Karpas-422 (cell line): ENCODE measurements around the gene WIZ. TPM values are rescaled to one million over a fixed set of nuclear protein-coding genes. Genes with fewer than 3 reads are reported as not detected.

Experiments
- DNase-seq: peaks from one replicate; pipeline ENCODE4 v3.0.0-alpha.2; 2015
- H2AFZ ChIP-seq: fragments of 200-600 bp; sonication (generic); 2 replicates; pipeline ENCODE4 v1.6.1; 2014; ENCODE audit warnings: antibody characterized with exemption, low read length, mixed read lengths
- H3K27ac ChIP-seq: fragments of 200-600 bp; sonication (generic); 2 replicates; pipeline ENCODE4 v1.5.1; 2014; ENCODE audit warnings: mild to moderate bottlenecking, low read length, moderate library complexity
- H3K27me3 ChIP-seq: fragments of 200-600 bp; sonication (generic); 2 replicates; pipeline ENCODE4 v1.6.1; 2014; ENCODE audit warnings: low read length, mixed read lengths
- H3K36me3 ChIP-seq: fragments of 200-600 bp; sonication (generic); 2 replicates; pipeline ENCODE4 v1.6.1; 2014; ENCODE audit warnings: low read length, mixed read lengths; ENCODE audit not compliant: insufficient read depth
- H3K4me1 ChIP-seq: fragments of 200-600 bp; sonication (generic); 2 replicates; pipeline ENCODE4 v1.6.1; 2014; ENCODE audit warnings: mild to moderate bottlenecking, low read length, mixed read lengths
- H3K4me2 ChIP-seq: fragments of 200-600 bp; sonication (generic); 2 replicates; pipeline ENCODE4 v1.6.1; 2014; ENCODE audit warnings: low read length, low read depth, mild to moderate bottlenecking; ENCODE audit not compliant: poor library complexity, severe bottlenecking
- H3K4me3 ChIP-seq: fragments of 200-600 bp; sonication (generic); 2 replicates; pipeline ENCODE4 v1.5.1; 2014; ENCODE audit warnings: mild to moderate bottlenecking, antibody characterized with exemption, low read length, mixed read lengths
- H3K79me2 ChIP-seq: fragments of 200-600 bp; sonication (generic); 2 replicates; pipeline ENCODE4 v1.6.1; 2014; ENCODE audit warnings: mild to moderate bottlenecking, low read length, mixed read lengths
- H3K9ac ChIP-seq: fragments of 200-600 bp; sonication (generic); 2 replicates; pipeline ENCODE4 v1.6.0; 2014; ENCODE audit warnings: low read length
- H3K9me2 ChIP-seq: fragments of 200-600 bp; sonication (generic), shearing (Covaris generic); replicated peaks from 2 replicates; pipeline ENCODE4 v1.6.0; 2014; ENCODE audit warnings: mild to moderate bottlenecking, low read length, moderate library complexity; ENCODE audit not compliant: insufficient read depth
- H3K9me3 ChIP-seq: fragments of 300-700, 200-600 bp; sonication (generic); 2 replicates; pipeline ENCODE4 v1.6.1; 2014; ENCODE audit warnings: low read length, mixed read lengths
- H4K20me1 ChIP-seq: fragments of 200-600 bp; sonication (generic); 2 replicates; pipeline ENCODE4 v1.6.1; 2014; ENCODE audit warnings: mild to moderate bottlenecking, antibody characterized with exemption, low read length, low read depth; ENCODE audit not compliant: insufficient read depth
- total RNA-seq: library from RNA; depleted of rRNA; stranded (reverse); fragments of >200 nt; shearing (Covaris generic); gene quantifications from 2 replicates; pipeline ENCODE4 v1.2.3, GENCODE V29; 2014; ENCODE audit warnings: low replicate concordance

WIZ gene
- total RNA-seq, 1 experiment from 2014 or later = 5.4 TPM

DNA sequence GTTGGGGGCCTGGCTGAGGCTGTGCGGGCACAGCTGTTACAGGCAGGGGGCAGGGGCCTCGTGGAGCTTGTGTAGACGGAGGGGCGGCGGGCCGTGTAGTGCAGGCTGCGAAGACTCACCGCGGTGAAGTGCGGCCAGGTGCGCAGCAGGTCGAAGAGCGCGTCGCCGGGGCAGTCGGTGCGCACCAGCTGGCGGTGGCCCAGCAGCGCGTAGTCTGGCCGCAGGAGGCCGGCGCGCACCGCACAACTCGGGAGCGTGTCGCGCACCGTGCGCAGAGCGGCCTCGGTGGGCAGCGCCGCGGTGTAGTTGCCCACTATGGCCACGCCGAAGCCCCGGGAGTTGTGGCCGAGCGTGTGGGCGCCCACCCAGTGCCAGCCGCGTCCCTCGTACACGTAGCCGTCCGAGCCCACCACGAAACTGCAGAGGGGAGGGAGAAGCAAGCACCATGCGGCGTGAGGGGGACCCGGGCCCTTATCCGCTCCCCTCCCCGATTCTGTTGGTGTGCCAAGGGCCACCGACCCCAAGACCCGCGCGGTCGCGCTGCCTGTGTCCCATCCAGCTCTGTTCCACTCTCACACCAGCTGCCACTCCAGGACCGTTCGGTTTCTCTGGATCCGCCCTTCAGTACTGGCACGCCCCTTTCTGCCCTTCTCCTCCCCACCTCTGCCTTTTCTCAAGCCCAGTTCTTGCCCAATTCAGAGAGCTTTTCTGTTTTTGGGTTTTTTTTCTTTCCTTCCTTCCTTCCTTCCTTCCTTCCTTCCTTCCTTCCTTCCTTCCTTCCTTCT is 19.9 kb upstream of the WIZ start:
- H3K4me3 ChIP-seq = no peak overlapping the region

GRCh38 chr19:15468675-15469512 is 19.1 kb upstream of the WIZ start:
- no peak for DNase-seq
- no peak overlapping the region for H2AFZ ChIP-seq
- H3K27me3 ChIP-seq = no peaks in the 10 kb centered on the region
- H3K36me3 ChIP-seq = no peaks in the 10 kb centered on the region
- H3K79me2 ChIP-seq = no peaks in the 10 kb centered on the region
- H3K9me3 ChIP-seq = no peaks in the 10 kb centered on the region
- no peaks in the 10 kb centered on the region for H4K20me1 ChIP-seq
- H3K9me2 ChIP-seq = no peaks in the 10 kb centered on the region
- H3K4me3 ChIP-seq = no peak overlapping the region
- H3K27ac ChIP-seq = no peak overlapping the region
- no peak overlapping the region for H3K4me2 ChIP-seq
- H3K4me1 ChIP-seq = peaks cover 19% of the 10 kb centered on the region
- H3K9ac ChIP-seq = no peak overlapping the region

More for the DNA sequence above, 19.9 kb upstream of the WIZ start:
- no peak overlapping the region for H3K9ac ChIP-seq
- H3K79me2 ChIP-seq = no peaks in the 10 kb centered on the region
- H3K9me3 ChIP-seq = no peaks in the 10 kb centered on the region
- peaks cover 15% of the 10 kb centered on the region for H3K4me1 ChIP-seq
- no peak overlapping the region for H3K4me2 ChIP-seq
- H3K9me2 ChIP-seq = no peaks in the 10 kb centered on the region
- no peaks in the 10 kb centered on the region for H3K36me3 ChIP-seq
- no peaks in the 10 kb centered on the region for H4K20me1 ChIP-seq
- H3K27ac ChIP-seq = no peak overlapping the region
- no peaks in the 10 kb centered on the region for H3K27me3 ChIP-seq
- DNase-seq = no peak
- no peak overlapping the region for H2AFZ ChIP-seq

DNA sequence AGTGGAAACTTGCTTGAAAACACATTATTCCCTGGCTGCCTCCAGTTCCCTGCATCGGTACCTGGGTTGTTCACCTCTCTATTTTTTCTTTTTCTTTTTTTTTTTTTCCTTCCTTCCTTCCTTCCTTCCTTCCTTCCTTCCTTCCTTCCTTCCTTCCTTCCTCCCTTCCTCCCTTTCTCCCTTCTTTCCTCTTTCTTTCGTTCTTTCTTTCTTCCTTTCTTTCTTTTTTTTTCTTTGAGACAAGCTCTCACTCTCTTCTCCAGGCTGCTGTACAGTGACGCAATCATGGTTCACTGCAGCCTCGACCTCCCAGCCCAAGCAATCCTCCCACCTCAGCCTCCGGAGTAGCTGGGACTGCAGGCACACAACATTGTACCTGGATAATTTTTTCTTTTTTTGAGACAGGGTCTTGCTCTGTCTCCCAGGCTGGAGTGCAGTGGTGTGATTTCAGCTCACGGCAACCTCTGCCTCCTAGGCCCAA is 18.0 kb upstream of the WIZ start:
- no peak overlapping the region for H3K27ac ChIP-seq
- H3K4me1 ChIP-seq = peaks cover 10% of the 10 kb centered on the region

DNA sequence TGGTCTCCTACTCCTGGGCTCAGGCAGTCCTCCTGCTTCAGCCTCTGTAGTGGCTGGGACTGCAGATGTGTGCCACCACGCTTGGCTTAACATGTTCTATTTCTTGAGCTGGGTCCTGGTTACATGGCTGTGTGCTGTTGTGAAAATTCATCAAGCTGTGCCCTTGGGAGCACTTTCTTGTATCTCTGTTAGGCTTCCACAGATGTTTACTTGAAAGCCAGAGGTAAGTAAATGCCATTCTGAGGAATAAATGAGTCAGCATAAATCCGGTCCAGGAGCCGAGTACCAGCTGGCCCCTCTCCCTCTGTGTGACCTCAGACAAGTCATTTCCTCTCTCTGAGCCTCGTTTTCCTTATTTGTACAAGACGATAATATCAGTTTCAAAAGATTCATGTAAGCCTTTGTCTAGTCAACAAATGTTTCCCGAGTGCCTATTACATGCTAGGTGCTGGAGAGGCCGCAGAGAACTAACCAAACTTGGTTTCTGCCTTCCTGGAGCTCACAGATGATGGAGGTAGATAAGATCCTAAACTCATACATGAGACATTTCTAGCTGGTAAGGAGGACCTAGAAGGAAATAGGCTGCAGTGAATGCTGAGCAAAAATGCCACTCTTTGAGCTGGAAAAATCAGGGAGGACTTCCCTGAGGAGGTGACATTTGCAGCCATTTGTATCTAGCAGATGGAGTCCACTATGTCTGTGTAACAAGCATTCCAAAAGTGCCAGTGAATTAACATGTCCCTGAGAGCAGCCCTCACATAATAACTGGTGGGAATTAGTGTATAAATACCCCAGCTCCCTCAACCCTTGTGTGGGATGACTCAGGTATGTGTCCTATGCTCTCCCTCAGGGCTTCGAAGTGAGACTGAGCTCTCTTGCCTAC is 17.3 kb upstream of the WIZ start:
- no peak overlapping the region for H3K9ac ChIP-seq
- H3K27me3 ChIP-seq = no peaks in the 10 kb centered on the region
- no peak overlapping the region for H3K4me2 ChIP-seq
- H2AFZ ChIP-seq = no peak overlapping the region
- H3K27ac ChIP-seq = no peak overlapping the region
- H4K20me1 ChIP-seq = no peaks in the 10 kb centered on the region
- H3K9me2 ChIP-seq = no peaks in the 10 kb centered on the region
- H3K79me2 ChIP-seq = no peaks in the 10 kb centered on the region
- no peak for DNase-seq
- H3K4me1 ChIP-seq = peaks cover 8% of the 10 kb centered on the region
- no peaks in the 10 kb centered on the region for H3K9me3 ChIP-seq
- no peak overlapping the region for H3K4me3 ChIP-seq
- H3K36me3 ChIP-seq = no peaks in the 10 kb centered on the region

More for the DNA sequence above, 18.0 kb upstream of the WIZ start:
- Histone ChIP-seq H3K27me3 (no peaks in the 10 kb centered on the region), H3K36me3 (no peaks in the 10 kb centered on the region), H3K9ac (no peak overlapping the region), H3K79me2 (no peaks in the 10 kb centered on the region), H3K4me2 (no peak overlapping the region), H4K20me1 (no peaks in the 10 kb centered on the region), H3K9me3 (no peaks in the 10 kb centered on the region), H2AFZ (no peak overlapping the region), H3K9me2 (no peaks in the 10 kb centered on the region), H3K4me3 (no peak overlapping the region)
- DNase-seq = no peak

DNA sequence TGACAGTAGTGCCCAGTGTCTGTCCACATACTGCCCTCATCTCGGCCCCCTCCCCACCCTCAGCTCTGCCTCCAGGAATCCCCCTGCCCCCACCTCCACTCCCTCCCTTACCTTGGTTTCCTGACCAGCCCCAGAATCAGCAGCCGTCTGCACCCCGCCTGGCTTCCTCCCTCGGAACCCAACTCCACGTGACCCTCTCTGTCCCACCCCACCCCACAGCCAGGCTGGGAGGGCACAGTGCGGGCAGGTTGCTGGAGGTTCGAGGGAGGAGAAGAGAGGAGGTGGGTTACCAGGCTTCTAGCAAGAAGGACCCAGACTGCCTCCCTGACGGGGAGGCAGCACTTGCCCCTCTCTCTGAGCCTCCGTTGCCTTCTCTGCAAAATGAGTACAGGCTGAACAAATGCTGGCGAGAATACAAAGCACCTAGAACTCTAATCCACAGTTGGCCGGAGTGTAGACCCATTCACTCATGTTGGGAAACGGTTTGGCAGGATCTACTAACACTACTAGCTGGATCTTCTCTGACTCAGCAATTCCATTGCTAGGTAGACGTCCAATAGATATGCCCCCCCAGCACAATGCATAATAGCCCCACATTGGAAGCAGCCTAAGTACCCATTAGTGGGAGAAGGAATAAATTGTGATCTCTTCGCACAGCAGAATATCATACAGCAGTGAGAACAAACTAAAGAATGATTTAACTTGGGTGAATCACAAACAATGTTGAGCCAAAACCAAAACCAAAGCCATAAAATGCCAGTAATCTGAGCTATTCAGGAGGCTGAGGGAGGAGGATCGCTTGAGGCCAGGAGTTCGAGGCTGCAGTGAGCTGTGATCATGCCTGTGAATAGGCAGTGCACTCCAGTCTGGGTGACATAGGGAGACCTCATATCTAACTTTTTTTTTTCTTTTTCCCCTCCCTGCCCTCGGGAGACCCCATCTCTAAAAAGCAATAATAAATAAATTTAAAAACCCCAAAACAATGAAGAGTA is 14.9 kb upstream of the WIZ start, which contains the start of gene RASAL3:
TSS of gene RASAL3 (minus strand) at position 151 of the 992 bp plus-strand sequence. CDS start 186 bp downstream, outside the sequence.
- Histone ChIP-seq H3K4me1 (peaks cover 8% of the 10 kb centered on the region), H3K4me3 (peak within 1 kb of the TSS; percentile 66), H3K27me3 (no peaks in the 10 kb centered on the region), H2AFZ (peak within 1 kb of the TSS; percentile 72), H3K9me3 (no peaks in the 10 kb centered on the region), H3K27ac (peak within 1 kb of the TSS; percentile 7; the same call in 1 of the 2 replicates), H4K20me1 (no peaks in the 10 kb centered on the region), H3K79me2 (no peaks in the 10 kb centered on the region), H3K9me2 (no peaks in the 10 kb centered on the region), H3K36me3 (no peaks in the 10 kb centered on the region), H3K9ac (peak within 1 kb of the TSS; percentile 87), H3K4me2 (peak within 1 kb of the TSS; percentile 66)
- DNase-seq = peak; percentile 64

DNA sequence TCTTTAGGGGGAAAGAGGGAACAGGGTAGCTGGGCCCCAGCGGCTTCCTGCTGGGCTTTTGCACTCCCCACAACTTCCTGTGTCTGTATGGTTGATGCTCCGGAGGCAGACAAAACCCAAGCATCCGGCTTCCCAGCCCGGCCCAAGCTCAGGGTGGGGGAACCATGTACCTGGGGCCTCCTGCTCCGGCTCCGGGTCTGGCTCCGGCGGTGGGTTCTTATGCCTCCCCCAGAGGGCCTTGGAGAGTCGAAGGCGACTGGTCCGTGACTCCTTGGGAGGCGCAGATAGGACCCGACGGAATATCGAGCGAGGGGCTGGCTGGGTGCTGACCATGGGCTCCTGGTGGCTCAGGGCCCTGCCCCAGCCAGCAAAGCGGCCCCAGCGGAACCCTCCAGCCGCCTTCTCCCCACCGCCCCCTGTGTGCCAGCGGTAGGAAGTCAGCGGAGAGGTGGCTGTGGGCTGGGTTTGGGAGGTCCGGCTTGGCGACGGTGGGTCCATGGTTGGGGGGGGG is 14.2 kb upstream of the WIZ start:
- Histone ChIP-seq H4K20me1 (no peaks in the 10 kb centered on the region), H3K79me2 (no peaks in the 10 kb centered on the region), H3K4me3 (peak overlapping the region; percentile 66), H3K27ac (peak overlapping the region; percentile 7; the same call in 1 of the 2 replicates), H3K27me3 (no peaks in the 10 kb centered on the region), H3K9ac (peak overlapping the region; percentile 87), H3K4me1 (peaks cover 8% of the 10 kb centered on the region), H3K9me2 (no peaks in the 10 kb centered on the region), H3K4me2 (peak overlapping the region; percentile 66), H3K36me3 (no peaks in the 10 kb centered on the region), H3K9me3 (no peaks in the 10 kb centered on the region), H2AFZ (peak overlapping the region; percentile 72; the same call in 1 of the 2 replicates)
- peak; percentile 84 for DNase-seq

DNA sequence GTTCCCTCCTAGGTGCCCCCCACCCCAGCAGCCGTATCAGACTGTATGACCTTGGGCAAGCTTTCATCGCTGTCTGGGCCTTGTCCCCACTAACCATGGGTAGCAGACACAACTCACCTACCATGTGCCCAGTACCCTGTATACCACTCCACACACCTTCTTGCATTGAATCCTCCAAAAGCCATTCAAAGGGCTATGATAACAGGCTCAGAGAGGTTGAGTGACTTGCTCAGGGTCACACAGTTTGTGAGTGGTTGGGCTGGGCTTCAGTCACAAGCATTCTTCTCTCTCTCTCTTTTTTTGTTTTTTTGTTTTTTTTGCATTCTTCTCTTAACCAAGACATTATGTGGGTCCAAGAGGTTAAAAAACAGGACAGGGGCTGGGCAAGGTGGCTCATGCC is 11.9 kb upstream of the WIZ start:
- no peak overlapping the region for H3K4me2 ChIP-seq
- H3K79me2 ChIP-seq = no peaks in the 10 kb centered on the region
- H3K27me3 ChIP-seq = no peaks in the 10 kb centered on the region
- H4K20me1 ChIP-seq = no peaks in the 10 kb centered on the region
- H3K27ac ChIP-seq = no peak overlapping the region
- no peaks in the 10 kb centered on the region for H3K36me3 ChIP-seq
- no peak overlapping the region for H3K4me3 ChIP-seq
- DNase-seq = no peak
- H3K4me1 ChIP-seq = peaks cover 5% of the 10 kb centered on the region
- no peak overlapping the region for H2AFZ ChIP-seq
- no peaks in the 10 kb centered on the region for H3K9me2 ChIP-seq
- H3K9ac ChIP-seq = no peak overlapping the region
- H3K9me3 ChIP-seq = no peaks in the 10 kb centered on the region
